ENCODE results near the gene ZBTB21.

The ZBTB21 gene

DNA sequence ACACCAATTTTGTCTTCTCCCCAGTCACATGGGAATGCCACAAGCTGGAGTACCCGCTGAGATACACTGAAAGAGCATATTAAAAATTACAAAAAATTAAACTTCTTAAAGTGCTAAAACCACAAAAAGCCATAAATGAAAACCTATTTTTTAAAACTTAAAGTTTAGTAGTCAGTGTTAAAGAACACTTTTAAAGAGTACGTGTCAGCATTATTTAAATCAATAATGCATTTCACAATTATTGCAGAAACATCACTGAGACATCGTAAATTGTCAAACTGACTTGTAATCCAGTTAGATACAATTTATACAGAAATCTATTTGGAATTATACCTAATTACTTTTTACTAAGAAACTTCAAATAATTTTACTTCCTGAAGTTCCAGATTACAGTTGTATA lies 22.9 kb downstream of the ZBTB21 start:
- DNase-seq, result no peak

DNA sequence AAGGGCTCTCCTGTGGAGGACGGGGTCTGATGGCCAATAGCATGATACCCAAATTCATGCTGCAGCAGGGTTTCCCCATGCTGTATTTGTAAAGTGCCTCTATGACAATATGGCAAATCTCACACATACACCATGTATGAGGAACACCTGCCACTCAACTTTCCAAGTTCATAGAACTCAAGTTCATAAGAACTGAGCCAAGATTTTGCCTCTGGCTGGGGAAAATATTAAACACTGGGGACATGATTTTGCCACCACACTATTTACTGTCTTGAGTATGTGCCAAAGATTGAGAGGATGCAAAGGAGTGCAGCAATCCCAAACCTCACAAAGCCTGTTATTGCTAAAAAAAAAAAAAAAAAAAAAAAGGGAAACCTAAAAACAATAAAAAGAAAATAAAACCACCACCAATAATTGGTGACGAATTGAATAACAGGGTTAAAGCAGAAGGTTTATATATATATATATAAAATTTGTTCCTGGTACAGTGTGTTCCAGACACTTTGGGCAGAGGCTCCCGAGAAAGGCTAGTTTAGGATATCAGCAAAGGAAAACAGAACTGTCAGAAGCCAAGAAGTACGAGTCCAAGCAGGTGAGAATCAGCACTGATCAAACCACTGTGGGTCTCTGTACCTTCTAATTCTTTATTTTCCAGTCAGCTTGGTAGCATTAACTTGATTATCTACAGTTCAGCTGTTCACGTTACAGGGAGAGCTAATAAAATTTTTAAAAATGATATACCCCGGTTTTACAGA lies 24.3 kb downstream of the ZBTB21 start:
- DNase-seq, result no peak

DNA sequence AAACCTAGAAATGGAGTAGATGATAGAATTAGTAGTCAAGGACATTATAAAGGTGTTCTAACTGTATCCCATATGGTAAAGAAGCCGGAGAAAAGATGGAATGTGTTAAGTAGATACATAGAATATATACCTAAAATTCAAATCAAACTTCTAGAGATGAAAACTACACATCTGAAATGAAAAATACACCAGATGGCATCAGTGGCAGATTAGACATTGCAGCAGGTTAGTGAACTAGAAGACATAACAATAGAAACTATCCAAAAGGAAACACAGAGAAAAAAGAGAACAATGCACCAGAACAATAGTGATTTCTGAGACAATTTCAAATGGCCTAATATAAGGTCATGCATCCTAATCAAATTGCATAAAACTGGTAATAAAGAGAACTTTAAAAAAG lies 26.9 kb downstream of the ZBTB21 start:
- DNase-seq, result no peak

DNA sequence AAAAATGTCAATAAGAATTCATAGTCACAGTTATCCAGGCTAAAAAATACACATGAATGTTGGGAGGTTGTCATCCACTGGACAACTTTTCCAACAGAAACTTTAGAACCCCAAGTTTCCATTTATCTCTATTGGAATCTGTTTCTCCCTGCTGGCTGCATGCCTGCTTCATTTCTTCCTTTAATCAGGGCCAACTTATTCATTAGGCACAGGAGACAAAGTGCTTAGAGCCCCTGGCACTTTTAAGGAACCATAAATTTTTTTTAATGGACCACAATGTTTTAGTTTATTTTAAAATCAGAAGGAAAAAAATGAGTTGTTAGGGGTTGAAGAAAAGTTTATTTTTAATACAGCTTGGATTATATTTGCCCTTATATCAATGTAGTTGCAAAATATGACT lies 29.6 kb downstream of the ZBTB21 start:
- DNase-seq, result no peak

DNA sequence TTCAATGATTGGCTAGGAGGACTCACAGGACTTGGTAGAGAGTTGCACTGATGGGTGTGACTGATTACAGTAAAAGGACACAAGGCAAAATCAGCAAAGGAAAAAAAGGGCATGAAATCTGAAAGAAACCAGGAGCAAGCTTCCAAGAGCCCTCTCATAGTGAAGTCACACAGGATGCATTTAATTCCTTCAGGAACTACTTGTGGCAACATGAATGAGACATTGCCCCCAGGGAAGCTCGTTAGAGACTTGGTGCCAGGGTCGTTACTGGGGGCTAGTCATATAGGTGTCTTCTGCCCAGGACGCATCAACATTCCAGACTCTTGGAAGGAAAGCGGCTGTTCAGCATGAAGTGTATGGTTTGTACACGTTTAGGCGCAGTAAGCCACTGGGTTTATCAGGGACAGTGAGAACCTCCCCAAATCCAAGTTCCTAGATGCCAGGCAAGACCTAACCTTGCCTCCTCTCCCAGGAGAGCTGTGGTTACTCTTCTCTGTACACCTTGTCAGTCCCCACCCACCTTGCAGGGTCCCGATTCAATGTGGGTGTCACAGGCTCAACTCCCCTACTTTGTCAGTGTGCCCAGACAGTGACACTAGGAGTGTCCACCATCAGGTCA lies 30.3 kb downstream of the ZBTB21 start:
- no peak for DNase-seq

DNA sequence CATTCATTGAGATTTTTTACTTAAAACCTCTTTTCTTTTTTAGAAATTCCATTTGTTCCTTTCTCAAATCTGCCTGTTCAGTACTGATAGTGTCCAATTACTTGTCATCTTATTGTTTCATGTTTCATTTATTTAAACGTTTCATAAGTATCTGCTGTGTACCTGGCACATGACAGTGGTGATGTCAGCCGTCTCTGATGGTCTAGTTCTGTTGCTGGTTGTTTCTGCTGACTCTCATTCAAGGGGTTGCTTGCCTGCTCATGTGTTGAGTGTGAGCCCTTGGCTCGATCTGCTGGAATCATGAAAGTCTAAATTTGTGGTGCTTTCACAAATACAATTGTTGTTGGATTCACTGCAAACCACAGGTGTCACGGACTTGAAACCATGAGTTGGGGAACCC lies 30.8 kb downstream of the ZBTB21 start:
- no peak for DNase-seq

DNA sequence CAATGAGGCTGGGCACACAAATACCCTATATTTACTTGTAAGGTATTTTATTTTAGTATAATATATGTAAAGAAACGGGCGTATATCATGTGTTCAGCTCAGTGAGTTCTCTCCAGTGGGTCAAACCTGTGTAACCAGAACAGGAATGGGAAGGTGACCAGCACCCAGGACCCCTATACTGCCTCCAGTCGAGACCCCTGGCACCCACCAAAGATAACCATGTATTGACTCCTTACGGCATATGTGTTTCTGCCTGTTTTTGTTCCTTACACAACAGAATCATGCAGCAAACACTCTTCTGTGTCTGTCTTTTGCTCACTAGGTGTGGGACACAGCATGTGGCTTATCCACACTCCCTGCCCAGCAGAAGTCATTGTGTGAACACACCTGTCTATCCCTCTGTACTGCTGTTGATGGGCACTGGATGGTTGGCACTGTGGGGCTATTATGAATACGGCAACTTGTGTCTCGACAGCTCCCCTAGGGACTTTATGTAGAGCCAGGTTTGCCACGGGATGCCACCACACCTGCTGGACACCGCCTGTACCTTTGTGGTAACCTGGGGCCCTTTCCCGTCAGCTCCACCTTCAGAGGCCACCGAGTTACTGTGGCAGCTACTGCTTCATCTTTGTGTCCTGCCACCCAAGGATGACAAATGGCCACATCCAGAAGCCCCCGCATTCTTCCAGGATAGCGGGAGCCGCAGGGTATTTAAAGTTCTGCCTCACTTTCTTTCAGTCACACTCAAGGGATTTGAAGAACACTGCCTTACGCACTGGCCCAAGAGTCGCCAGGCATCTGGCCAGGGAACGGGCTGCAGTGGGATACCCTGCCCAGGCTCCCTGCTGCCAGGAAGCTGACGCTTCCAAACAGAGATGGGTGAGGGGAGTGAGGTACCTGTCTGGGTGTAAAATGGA lies 32.9 kb downstream of the ZBTB21 start:
- no peak for DNase-seq

DNA sequence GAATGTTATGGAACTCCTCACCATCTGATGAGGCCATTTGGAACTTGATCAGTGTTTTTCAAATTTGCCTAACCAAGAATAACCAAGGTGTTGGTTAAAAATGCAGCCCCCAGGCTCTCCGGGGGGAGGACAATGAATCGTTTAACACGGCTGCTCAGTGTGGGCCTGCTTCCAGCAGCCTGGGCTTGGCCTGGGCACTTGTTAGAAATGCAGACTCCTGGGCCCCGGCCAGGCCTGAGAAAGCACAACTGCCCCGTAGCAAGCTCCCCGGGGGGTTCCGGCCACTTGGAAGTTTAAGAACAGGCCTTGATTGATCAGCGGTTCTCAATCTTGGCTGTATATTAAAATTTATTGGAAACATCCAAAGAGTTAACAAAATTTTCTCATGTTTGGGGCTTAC lies 33.5 kb downstream of the ZBTB21 start:
- DNase-seq, result no peak

DNA sequence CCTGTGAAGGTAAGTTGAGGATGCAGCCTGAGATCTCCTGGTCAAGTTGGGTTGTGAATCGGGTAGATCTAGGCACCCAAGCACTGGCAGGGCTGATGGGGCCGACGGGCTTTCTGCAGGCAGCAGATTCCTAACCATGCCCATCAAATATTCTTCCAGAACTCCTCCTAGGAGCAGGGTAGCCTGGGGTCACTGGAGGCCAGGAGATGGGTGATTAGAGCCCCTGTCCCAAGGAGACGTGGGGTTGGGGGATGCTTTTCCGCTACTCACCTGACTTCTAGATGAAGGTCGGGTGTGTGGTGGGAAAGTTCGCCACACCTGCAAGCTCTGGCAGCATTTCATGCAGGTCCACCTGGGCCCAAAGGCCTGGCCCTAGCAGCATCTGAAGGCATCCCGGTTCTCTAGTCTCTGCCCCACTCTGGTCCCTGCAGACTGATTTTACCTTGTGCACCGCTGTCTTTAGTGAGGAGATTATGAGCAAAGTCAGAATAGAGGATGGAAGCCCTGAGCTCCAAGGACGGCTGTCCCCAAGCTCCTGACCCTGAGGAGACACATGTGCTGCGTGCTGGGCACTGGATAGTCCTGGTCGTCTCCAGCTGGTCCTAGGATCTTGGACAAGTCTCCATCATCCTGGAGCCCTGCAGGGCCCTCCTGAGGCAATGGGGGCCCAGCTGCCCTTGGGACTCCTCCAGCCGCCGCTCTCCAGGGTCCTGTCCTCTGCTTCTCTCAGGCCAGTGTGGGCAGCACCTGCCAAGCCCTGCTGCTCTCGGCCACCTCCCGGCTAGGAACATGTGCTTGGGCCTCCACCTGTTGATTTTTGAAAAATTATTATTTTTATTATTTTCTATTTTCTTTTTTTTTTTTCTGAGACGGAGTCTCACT lies 34.5 kb downstream of the ZBTB21 start:
- no peak for DNase-seq

DNA sequence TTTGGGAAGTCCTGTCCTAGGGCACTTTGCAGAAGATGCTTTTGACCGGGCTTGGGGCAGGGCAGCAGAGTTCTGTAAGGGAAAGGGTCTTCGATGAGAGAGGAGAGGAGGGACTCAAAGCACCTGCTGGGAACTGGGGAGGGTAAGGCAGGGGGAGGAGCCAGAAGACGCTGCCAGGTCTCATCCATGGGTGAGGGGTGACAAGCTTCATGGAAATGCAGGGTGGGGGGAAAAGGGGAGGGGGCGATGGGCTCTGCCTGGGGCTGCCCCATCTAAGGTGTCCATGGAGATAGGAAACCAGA lies 35.5 kb downstream of the ZBTB21 start:
- DNase-seq, result no peak

DNA sequence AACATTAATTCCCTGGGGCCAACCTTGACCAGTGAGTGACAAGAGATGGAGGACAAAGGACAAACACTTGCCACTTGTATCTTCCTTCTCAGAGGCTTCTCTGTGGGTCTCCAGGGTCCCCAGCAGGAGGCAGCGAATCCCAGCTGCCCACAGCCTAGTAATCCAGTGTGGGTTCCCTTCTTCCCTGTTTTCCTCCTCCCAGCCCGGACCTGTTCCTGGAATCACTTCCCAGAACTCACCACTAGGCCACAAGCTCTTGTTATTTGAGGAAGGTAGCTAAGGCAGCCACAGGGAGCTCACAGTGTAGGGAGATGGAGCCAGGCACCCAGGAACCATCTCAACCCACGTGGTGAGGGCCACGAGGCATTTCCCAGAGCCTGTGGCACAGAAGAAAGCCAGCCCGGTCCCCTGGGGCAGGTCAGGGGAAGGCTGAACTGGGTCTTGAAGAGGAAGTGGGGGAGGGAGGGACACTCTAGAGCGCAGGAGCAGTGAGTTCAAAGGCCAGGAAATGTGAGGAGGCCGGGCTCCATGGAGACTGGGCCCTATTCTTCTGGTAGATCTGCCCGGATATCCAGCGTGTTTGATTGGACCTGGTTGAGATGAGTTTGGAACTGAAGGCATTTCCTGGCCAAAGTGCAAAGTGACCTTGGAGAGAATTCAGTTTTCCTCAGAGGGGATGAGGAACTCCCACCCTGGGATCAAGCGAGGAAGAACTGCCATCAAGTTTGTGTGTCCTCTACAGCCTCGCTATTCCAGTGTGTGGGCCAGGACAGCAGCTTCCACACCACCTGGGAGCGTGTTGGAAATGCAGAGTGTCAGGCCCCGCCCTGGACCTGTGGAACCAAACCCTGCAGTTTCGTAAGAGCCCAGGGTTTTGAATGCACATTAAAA lies 36.1 kb downstream of the ZBTB21 start:
- DNase-seq, result no peak

DNA sequence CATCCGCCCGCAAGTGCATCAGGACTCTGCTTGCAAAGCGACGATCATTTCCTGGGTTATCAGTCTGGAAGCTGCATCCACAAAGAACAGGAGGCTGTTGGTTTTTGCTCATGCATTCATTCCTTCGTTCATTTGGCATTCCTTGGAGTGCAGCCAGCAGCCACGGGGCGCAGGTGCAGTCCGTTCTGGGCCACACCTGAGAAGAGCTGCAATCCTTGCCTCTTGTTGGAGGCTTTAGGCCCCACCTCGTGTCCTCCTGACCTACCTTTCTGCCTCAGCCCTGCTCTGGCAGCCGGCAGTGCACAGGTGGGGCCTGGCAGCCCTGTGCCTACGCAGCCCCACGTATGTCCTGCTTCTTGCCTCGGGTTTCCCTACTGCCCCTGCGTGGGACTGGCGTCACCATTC lies 36.7 kb downstream of the ZBTB21 start:
- DNase-seq, result no peak

DNA sequence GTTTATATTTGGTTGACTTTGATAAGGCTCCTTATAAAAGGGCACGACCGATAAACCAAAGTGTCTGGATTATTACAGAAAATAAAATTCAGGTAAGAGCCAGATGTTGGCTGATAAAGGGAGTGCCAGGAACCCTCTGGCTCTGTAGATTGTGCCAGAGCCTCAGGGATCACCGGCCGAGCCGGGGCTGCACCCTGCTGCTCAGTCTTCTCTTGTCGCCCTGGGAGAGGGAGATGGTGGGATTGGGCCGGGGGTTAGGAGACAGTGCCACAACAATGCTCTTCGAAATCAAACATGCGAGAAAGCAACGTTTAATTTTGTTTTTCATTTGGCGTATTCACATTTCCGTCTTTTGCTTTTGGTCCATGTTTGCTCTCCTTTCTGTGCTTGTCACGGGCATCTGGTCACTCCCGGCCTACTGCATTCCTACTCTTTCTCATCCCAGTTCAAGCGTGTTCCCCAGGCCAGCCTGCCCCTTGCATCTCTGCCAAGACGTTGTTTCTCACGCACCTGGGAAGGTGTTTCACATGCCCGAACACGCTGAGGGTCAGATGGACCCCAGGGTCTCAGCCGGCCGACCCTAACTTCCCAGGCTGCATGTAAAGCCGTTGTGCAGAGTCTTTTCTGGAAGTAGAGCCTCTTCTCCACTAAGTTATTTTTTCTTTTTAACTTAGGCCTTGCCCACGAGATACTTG lies 37.5 kb downstream of the ZBTB21 start:
- no peak for DNase-seq

DNA sequence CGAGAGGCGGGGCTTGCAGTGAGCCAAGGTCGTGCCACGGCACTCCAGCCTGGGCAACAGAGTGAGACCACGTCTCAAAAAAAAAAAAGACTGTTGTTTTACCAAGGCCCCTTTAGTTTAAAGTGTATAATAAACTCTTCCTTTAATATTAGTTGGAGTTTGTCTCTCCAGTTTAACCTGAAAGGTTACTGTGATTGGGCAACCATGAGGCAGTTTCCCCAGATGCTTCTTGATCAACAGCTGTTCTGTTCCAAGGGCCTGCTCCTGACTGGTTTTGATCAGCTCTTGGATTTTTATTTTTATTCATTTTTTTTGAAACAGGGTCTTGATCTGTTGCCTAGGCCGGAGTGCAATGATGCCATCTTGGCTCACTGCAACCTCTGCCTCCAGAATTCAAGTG lies 38.3 kb downstream of the ZBTB21 start:
- DNase-seq, result no peak

DNA sequence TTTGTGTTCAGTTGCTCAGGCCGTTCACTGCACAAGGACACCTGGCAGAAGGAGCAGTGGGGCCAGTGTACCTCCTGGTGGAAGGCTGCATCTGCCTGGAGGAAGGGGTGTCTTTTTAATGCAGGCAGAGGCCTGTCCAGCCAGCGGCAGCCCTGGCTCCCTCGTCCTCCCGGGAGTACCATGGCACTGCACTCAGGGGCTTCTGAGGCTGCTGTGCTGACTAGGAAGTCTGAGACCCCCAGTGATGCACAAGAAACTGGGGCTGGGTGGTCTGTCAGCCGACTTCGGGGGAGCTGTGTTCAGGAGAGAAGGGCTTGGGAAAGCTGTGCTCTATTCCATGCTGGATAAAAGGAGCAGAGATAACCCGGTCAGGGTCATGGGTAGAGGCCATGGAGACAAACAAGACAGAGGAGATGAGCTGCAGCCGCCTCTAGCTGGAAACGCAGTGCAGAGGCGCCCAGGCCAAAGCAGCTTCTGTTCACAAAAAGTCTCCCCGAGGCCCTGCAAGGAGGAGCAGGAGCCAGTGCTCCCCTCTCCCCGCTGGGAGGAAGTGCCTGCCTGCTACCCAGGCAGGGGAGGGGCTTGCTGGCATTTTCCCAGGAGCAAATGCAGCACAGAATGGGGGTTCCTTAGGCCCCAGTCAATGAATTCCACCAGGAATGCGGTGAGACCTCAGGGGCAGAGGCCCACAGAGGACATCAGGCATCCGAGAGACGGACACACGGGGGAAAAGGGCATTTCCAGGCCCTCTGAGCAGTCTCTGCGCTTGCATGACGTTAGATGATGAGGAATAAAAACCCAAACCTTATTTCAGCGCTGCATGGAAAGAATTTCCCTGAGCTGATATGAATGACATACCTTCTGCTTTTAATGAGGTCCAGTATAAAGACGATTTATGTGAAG lies 39.2 kb downstream of the ZBTB21 start:
- DNase-seq, result no peak

DNA sequence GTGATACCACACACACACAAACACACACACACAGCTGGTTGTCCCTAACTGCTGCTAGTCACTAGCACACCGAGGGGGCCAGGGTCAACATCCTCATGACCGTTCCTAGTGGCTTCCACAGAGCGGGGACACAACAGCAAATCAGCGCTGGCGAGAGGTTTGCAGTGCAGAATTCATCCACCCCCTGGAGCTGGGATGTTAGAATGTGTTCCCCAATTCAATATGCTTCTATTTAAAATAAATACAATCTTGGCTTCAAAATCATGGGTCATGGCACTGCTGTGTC lies 40.1 kb downstream of the ZBTB21 start:
- no peak for DNase-seq

DNA sequence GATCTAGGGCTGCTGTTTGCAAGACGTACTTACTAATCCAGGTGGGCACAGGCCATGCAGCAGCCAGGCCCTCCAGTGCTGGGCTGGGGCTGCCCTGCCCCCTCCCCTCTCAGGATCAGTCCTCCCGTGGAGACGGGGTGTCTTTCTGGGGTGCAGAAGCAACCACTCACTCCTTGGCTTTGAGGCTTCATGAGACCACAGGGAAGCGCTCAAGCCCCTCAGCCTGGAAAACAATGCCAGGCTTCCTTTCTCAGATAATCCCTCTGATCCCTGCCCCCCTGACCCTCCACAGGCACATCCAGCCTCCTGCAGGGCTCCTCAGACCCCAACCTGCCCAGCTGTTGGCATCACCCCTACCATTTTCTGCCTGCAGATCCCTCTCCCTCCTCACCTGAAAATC lies 42.5 kb downstream of the ZBTB21 start:
- DNase-seq, result no peak

DNA sequence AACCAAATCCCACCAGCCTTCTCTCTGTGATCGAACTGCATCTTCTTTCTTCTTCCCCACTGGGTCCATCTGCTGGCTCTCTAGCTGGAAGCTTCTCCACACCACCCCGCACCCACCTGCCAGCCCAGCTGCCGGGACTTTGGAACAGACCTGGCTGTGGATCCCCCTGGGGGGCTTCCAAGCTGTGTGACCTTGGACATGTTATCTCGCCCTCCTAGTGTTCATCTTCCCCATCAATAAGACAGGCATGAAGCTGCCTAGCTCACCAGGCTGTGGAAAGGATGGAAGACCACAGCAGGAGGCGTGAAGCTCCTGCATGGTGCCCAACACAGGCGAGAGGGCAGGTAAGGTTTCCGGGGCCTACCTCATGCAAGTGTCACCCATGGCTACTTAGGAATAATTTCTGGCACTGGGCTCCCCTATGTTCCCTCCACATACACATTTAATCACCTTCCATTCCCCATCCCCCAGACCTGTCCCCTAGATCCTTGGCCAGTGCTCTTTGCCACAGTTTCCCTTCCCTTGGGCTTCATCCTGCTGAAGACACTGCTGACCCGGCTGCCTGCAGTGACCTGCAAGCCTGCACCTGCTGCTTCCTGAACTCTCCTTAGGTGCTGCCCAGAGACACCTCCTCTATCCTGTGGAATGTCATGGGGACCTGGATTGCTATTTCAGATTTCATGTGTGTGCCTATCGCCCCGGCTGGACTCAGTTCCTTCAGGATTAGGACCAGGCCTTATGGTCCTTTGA lies 43.1 kb downstream of the ZBTB21 start:
- DNase-seq, result no peak

DNA sequence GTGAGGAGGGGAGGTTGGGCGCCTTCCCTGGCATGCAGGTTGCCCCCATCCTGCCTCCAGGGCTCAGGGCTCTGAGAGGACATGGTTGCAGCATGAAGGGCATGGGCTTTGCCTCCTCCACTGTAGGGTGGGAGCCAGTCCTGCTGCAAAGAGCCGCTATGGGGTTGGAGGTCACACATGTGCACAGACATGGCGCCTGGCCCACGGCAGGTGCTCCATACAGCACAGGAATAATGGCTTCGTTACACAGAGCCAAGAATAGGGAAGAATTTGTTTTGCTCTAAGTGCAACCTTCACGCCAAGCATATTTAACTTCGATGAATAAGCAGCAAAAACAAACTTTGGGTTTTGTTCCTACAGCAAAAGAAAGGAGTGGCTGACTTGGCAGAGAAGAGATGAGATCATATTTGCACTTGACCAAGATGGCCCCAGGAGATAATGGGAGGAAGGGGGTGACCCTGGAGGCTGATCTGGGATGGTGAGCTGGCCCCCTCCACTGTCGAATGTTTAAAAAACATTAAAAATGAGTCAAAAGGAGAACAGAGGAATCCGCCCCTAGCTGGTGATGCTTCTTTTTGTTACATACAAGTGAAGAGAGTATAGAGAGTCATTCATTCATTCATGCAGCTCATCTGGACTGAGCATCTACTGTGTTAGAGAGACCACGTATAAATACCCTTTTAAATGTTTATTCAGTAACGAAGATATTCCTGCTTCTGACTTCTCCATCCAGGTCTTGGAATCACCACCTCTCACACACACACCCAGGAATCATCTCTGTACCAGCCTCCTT lies 43.9 kb downstream of the ZBTB21 start:
- no peak for DNase-seq

Measured in NCI-H1930 (cell line).